MG63 (cell line): ENCODE results near the gene MXRA8. TPM values are rescaled to one million over a fixed set of nuclear protein-coding genes. Genes with fewer than 3 reads are reported as not detected.

Experiments used
- DNase-seq: peaks from one replicate; pipeline ENCODE4 v3.0.0-alpha.2; 2020
- H3K27me3 ChIP-seq: fragments of 250-450 bp; sonication (Bioruptor Pico); 2 replicates; pipeline ENCODE4 v1.5.1; 2020; ENCODE audit warnings: mild to moderate bottlenecking, moderate library complexity
- H3K36me3 ChIP-seq: fragments of 250-450 bp; sonication (Bioruptor Pico); 2 replicates; pipeline ENCODE4 v1.5.1; 2020; ENCODE audit warnings: mild to moderate bottlenecking, moderate library complexity
- H3K4me3 ChIP-seq: fragments of 250-450 bp; sonication (Bioruptor Pico); 2 replicates; pipeline ENCODE4 v1.5.1; 2020; ENCODE audit warnings: mild to moderate bottlenecking, moderate library complexity
- H3K9me3 ChIP-seq: fragments of 250-450 bp; sonication (Bioruptor Pico); 2 replicates; pipeline ENCODE4 v1.5.1; 2020; ENCODE audit warnings: mild to moderate bottlenecking, moderate library complexity
- total RNA-seq: library from RNA; depleted of rRNA; stranded (reverse); fragments of >200 nt; shearing (Covaris generic); gene quantifications from 2 replicates; pipeline ENCODE4 v1.2.3, GENCODE V29; 2014; ENCODE audit warnings: low replicate concordance; rRNA removed

MXRA8 gene
- total RNA-seq, 1 experiment from 2014 or later, result 316 TPM

DNA sequence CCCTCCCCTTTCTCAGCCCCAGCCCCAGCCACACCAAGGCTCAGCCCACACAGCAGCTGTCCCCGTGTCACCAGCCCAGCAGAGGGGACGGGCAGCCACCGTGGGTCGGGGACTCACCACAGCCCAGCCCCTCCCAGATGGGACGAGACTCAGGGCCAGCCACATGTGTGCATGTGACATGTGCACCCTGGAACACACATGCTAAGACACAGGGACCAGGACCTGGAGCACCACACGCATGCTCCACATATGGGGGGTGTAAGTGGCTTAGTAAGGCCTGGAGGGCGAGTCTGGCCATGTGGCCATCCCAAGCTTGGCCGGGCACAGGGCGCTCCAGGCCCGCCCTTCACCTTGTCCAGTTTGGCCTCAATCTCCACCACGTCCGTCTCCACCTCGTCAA lies 54.6 kb downstream of the MXRA8 start:
- no peaks in the 10 kb centered on the region for H3K27me3 ChIP-seq
- no peaks in the 10 kb centered on the region for H3K36me3 ChIP-seq
- H3K9me3 ChIP-seq, result no peaks in the 10 kb centered on the region
- H3K4me3 ChIP-seq, result no peak overlapping the region
- DNase-seq, result no peak

DNA sequence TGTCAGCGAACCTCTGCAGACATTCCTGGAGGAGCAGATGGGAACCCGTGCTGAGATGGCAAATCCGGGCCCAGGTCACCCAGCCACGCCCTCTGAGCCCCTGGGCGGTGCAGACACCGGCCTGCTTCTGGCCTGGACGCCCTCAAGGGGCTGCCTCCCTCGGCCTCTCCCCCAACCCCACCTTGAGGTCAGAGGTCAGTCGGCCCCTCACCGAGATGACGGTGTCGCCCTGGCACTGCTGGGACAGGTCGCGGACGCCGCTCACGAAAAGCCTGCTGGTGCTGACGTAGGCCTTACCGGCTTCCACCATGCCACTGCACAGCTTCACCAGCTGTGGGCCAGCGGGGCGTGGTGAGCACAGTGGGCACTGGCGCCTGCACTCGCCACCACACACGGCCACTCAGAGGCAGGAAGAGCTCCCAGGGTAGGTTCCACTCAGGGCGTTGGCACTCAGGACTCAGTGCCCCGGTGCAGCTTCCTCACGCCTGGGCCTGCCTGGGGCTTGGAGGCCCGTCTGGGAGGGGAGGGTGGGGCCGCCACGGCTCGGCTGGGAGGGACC lies 55.3 kb downstream of the MXRA8 start:
- Histone ChIP-seq H3K36me3 (no peaks in the 10 kb centered on the region), H3K27me3 (no peaks in the 10 kb centered on the region), H3K9me3 (no peaks in the 10 kb centered on the region), H3K4me3 (no peak overlapping the region)
- no peak for DNase-seq

Other genes with a start within 250 kb of the MXRA8 start
- gene C1orf159, start 242.5 kb downstream of the MXRA8 start, total RNA-seq, result 7.3 and 18.2 TPM in 2 replicates
- not detected in 2 replicates for gene TTLL10, start 184.7 kb downstream of the MXRA8 start, total RNA-seq
- not detected in 2 replicates for gene TNFRSF18, start 152.0 kb downstream of the MXRA8 start, total RNA-seq
- not detected in 2 replicates for gene TNFRSF4, start 144.4 kb downstream of the MXRA8 start, total RNA-seq
- 93.0 and 126 TPM in 2 replicates for gene SDF4, start 126.6 kb downstream of the MXRA8 start, total RNA-seq
- gene B3GALT6, start 126.3 kb downstream of the MXRA8 start, total RNA-seq, result 36.6 and 37.4 TPM in 2 replicates
- 0.26 TPM in 1 of 2 replicates, not detected in the other for gene C1QTNF12, start 111.8 kb downstream of the MXRA8 start, total RNA-seq
- gene UBE2J2, start 84.7 kb downstream of the MXRA8 start, total RNA-seq, result 66.2 and 94.1 TPM in 2 replicates
- 0.20 and 2.5 TPM in 2 replicates for gene SCNN1D, start 78.1 kb downstream of the MXRA8 start, total RNA-seq
- gene ACAP3, start 50.6 kb downstream of the MXRA8 start, total RNA-seq, result 20.0 and 24.2 TPM in 2 replicates
- gene PUSL1, start 50.0 kb downstream of the MXRA8 start, total RNA-seq, result 46.7 and 53.3 TPM in 2 replicates
- gene INTS11, start 33.9 kb downstream of the MXRA8 start, total RNA-seq, result 55.9 and 70.5 TPM in 2 replicates
- gene CPTP, start 33.8 kb downstream of the MXRA8 start, total RNA-seq, result 18.1 and 31.1 TPM in 2 replicates
- not detected in 2 replicates for gene TAS1R3, start 27.3 kb downstream of the MXRA8 start, total RNA-seq
- 55.3 and 107 TPM in 2 replicates for gene DVL1, start 9.1 kb downstream of the MXRA8 start, total RNA-seq
- gene AURKAIP1, start 16.7 kb upstream of the MXRA8 start, total RNA-seq, result 94.2 and 226 TPM in 2 replicates
- 45.1 and 47.9 TPM in 2 replicates for gene CCNL2, start 40.8 kb upstream of the MXRA8 start, total RNA-seq
- 32.0 and 55.2 TPM in 2 replicates for gene MRPL20, start 48.7 kb upstream of the MXRA8 start, total RNA-seq
- gene ANKRD65, start 62.7 kb upstream of the MXRA8 start, total RNA-seq, result not detected in 2 replicates
- 0.59 and 6.2 TPM in 2 replicates for gene VWA1, start 77.1 kb upstream of the MXRA8 start, total RNA-seq
- not detected in 2 replicates for gene ATAD3C, start 91.1 kb upstream of the MXRA8 start, total RNA-seq
- gene ATAD3B, start 113.2 kb upstream of the MXRA8 start, total RNA-seq, result 26.1 and 36.6 TPM in 2 replicates
- 66.9 and 74.6 TPM in 2 replicates for gene ATAD3A, start 153.6 kb upstream of the MXRA8 start, total RNA-seq
- not detected in 2 replicates for gene TMEM240, start 182.1 kb upstream of the MXRA8 start, total RNA-seq
- 168 and 203 TPM in 2 replicates for gene SSU72, start 216.3 kb upstream of the MXRA8 start, total RNA-seq
- gene FNDC10, start 241.6 kb upstream of the MXRA8 start, total RNA-seq, result 4.0 and 8.7 TPM in 2 replicates